Measurements from ENCODE around the gene CDK4.

CDK4 gene

GRCh38 chr12:57751788-57752667, at the start of gene CDK4:
Gene CDK4, minus strand, starts transcription at chr12:57752310. Its CDS starts 593 bp downstream, at chr12:57751717.
- Histone ChIP-seq H2AFZ (ENCODE audit: low read depth, low read length) (peak within 1 kb of the TSS; percentile 14), H3K9me3 (ENCODE audit: low read length) (no peaks in the 10 kb centered on the region), H3K27me3 (ENCODE audit: insufficient read depth, low read length) (no peaks in the 10 kb centered on the region), H3K4me1 (ENCODE audit: insufficient read depth, low read length) (peaks cover 40% of the 10 kb centered on the region), H3K4me3 (ENCODE audit: low read length) (peak within 1 kb of the TSS; percentile 79), H3K36me3 (ENCODE audit: insufficient read depth, low read length) (peaks cover 37% of the 10 kb centered on the region)

- Histone ChIP-seq H3K4me1 (ENCODE audit: insufficient read depth, low read length) (no peaks in the 10 kb centered on the region), H3K9me3 (ENCODE audit: low read length) (no peaks in the 10 kb centered on the region), H3K36me3 (ENCODE audit: insufficient read depth, low read length) (peaks cover 49% of the 10 kb centered on the region), H3K4me3 (ENCODE audit: low read length) (no peak overlapping the region), H2AFZ (ENCODE audit: low read depth, low read length) (no peak overlapping the region), H3K27me3 (ENCODE audit: insufficient read depth, low read length) (no peaks in the 10 kb centered on the region)
These were observed 48.9 kb upstream of the CDK4 start for GRCh38 chr12:57800965-57801364.

- H2AFZ ChIP-seq (ENCODE audit: low read depth, low read length): no peak overlapping the region
- peaks cover 70% of the 10 kb centered on the region for H3K36me3 ChIP-seq (ENCODE audit: insufficient read depth, low read length)
- H3K4me3 ChIP-seq (ENCODE audit: low read length): no peak overlapping the region
- H3K9me3 ChIP-seq (ENCODE audit: low read length): no peaks in the 10 kb centered on the region
- no peaks in the 10 kb centered on the region for H3K27me3 ChIP-seq (ENCODE audit: insufficient read depth, low read length)
- no peaks in the 10 kb centered on the region for H3K4me1 ChIP-seq (ENCODE audit: insufficient read depth, low read length)
These were observed 45.8 kb upstream of the CDK4 start for GRCh38 chr12:57797933-57798332.

GRCh38 chr12:57796996-57797395, 44.9 kb upstream of the CDK4 start:
- Histone ChIP-seq H2AFZ (ENCODE audit: low read depth, low read length) (no peak overlapping the region), H3K27me3 (ENCODE audit: insufficient read depth, low read length) (no peaks in the 10 kb centered on the region), H3K4me1 (ENCODE audit: insufficient read depth, low read length) (no peaks in the 10 kb centered on the region), H3K9me3 (ENCODE audit: low read length) (no peaks in the 10 kb centered on the region), H3K36me3 (ENCODE audit: insufficient read depth, low read length) (peaks cover 71% of the 10 kb centered on the region), H3K4me3 (ENCODE audit: low read length) (no peak overlapping the region)

- Histone ChIP-seq H3K4me1 (ENCODE audit: insufficient read depth, low read length) (no peaks in the 10 kb centered on the region), H3K4me3 (ENCODE audit: low read length) (no peak overlapping the region), H3K27me3 (ENCODE audit: insufficient read depth, low read length) (no peaks in the 10 kb centered on the region), H3K9me3 (ENCODE audit: low read length) (no peaks in the 10 kb centered on the region), H3K36me3 (ENCODE audit: insufficient read depth, low read length) (peaks cover 73% of the 10 kb centered on the region), H2AFZ (ENCODE audit: low read depth, low read length) (no peak overlapping the region)
These were observed 43.2 kb upstream of the CDK4 start for GRCh38 chr12:57795354-57795753.

GRCh38 chr12:57793920-57794319, 41.8 kb upstream of the CDK4 start:
- Histone ChIP-seq H2AFZ (ENCODE audit: low read depth, low read length) (no peak overlapping the region), H3K36me3 (ENCODE audit: insufficient read depth, low read length) (peaks cover 76% of the 10 kb centered on the region), H3K4me3 (ENCODE audit: low read length) (no peak overlapping the region), H3K27me3 (ENCODE audit: insufficient read depth, low read length) (no peaks in the 10 kb centered on the region), H3K9me3 (ENCODE audit: low read length) (no peaks in the 10 kb centered on the region), H3K4me1 (ENCODE audit: insufficient read depth, low read length) (no peaks in the 10 kb centered on the region)

GRCh38 chr12:57783861-57784260, 31.8 kb upstream of the CDK4 start:
- Histone ChIP-seq H2AFZ (ENCODE audit: low read depth, low read length) (no peak overlapping the region), H3K27me3 (ENCODE audit: insufficient read depth, low read length) (no peaks in the 10 kb centered on the region), H3K4me3 (ENCODE audit: low read length) (peak overlapping the region; percentile 4), H3K9me3 (ENCODE audit: low read length) (no peaks in the 10 kb centered on the region), H3K36me3 (ENCODE audit: insufficient read depth, low read length) (peaks cover 32% of the 10 kb centered on the region), H3K4me1 (ENCODE audit: insufficient read depth, low read length) (peaks cover 5% of the 10 kb centered on the region)

- Histone ChIP-seq H3K27me3 (ENCODE audit: insufficient read depth, low read length) (no peaks in the 10 kb centered on the region), H3K36me3 (ENCODE audit: insufficient read depth, low read length) (peaks cover 31% of the 10 kb centered on the region), H2AFZ (ENCODE audit: low read depth, low read length) (no peak overlapping the region), H3K4me3 (ENCODE audit: low read length) (peak overlapping the region; percentile 94), H3K9me3 (ENCODE audit: low read length) (no peaks in the 10 kb centered on the region), H3K4me1 (ENCODE audit: insufficient read depth, low read length) (peaks cover 5% of the 10 kb centered on the region)
These were observed 31.3 kb upstream of the CDK4 start for GRCh38 chr12:57783466-57783801.

- Histone ChIP-seq H3K4me1 (ENCODE audit: insufficient read depth, low read length) (peaks cover 5% of the 10 kb centered on the region), H3K4me3 (ENCODE audit: low read length) (peak within 1 kb of the TSS; percentile 94)
These were observed 30.7 kb upstream of the CDK4 start, which contains the start of gene TSFM for GRCh38 chr12:57782608-57783465. Gene TSFM, plus strand, starts transcription at chr12:57782787. Its CDS starts 15 bp downstream, at chr12:57782802.

GRCh38 chr12:57782243-57782607, 30.1 kb upstream of the CDK4 start:
- H3K9me3 ChIP-seq (ENCODE audit: low read length): no peaks in the 10 kb centered on the region

More at GRCh38 chr12:57782608-57783465, 30.7 kb upstream of the CDK4 start, which contains the start of gene TSFM:
- Histone ChIP-seq H3K36me3 (ENCODE audit: insufficient read depth, low read length) (peaks cover 31% of the 10 kb centered on the region), H3K9me3 (ENCODE audit: low read length) (no peaks in the 10 kb centered on the region), H3K27me3 (ENCODE audit: insufficient read depth, low read length) (no peaks in the 10 kb centered on the region), H2AFZ (ENCODE audit: low read depth, low read length) (peak within 1 kb of the TSS; percentile 78)

GRCh38 chr12:57781801-57782200, 29.7 kb upstream of the CDK4 start:
- peaks cover 23% of the 10 kb centered on the region for H3K36me3 ChIP-seq (ENCODE audit: insufficient read depth, low read length)
- H3K27me3 ChIP-seq (ENCODE audit: insufficient read depth, low read length): no peaks in the 10 kb centered on the region
- no peak overlapping the region for H3K4me3 ChIP-seq (ENCODE audit: low read length)
- no peaks in the 10 kb centered on the region for H3K9me3 ChIP-seq (ENCODE audit: low read length)
- peaks cover 5% of the 10 kb centered on the region for H3K4me1 ChIP-seq (ENCODE audit: insufficient read depth, low read length)
- no peak overlapping the region for H2AFZ ChIP-seq (ENCODE audit: low read depth, low read length)

More at GRCh38 chr12:57782243-57782607, 30.1 kb upstream of the CDK4 start:
- H3K27me3 ChIP-seq (ENCODE audit: insufficient read depth, low read length): no peaks in the 10 kb centered on the region
- peaks cover 5% of the 10 kb centered on the region for H3K4me1 ChIP-seq (ENCODE audit: insufficient read depth, low read length)
- peaks cover 28% of the 10 kb centered on the region for H3K36me3 ChIP-seq (ENCODE audit: insufficient read depth, low read length)
- H2AFZ ChIP-seq (ENCODE audit: low read depth, low read length): no peak overlapping the region
- peak overlapping the region; percentile 94 for H3K4me3 ChIP-seq (ENCODE audit: low read length)

GRCh38 chr12:57781244-57781643, 29.1 kb upstream of the CDK4 start:
- Histone ChIP-seq H3K36me3 (ENCODE audit: insufficient read depth, low read length) (peaks cover 19% of the 10 kb centered on the region), H3K27me3 (ENCODE audit: insufficient read depth, low read length) (no peaks in the 10 kb centered on the region), H3K9me3 (ENCODE audit: low read length) (no peaks in the 10 kb centered on the region), H3K4me1 (ENCODE audit: insufficient read depth, low read length) (peaks cover 5% of the 10 kb centered on the region), H2AFZ (ENCODE audit: low read depth, low read length) (no peak overlapping the region), H3K4me3 (ENCODE audit: low read length) (no peak overlapping the region)

GRCh38 chr12:57780284-57780897, 28.3 kb upstream of the CDK4 start:
- no peaks in the 10 kb centered on the region for H3K27me3 ChIP-seq (ENCODE audit: insufficient read depth, low read length)
- H3K9me3 ChIP-seq (ENCODE audit: low read length): no peaks in the 10 kb centered on the region
- peaks cover 5% of the 10 kb centered on the region for H3K4me1 ChIP-seq (ENCODE audit: insufficient read depth, low read length)
- H2AFZ ChIP-seq (ENCODE audit: low read depth, low read length): no peak overlapping the region
- H3K36me3 ChIP-seq (ENCODE audit: insufficient read depth, low read length): peaks cover 10% of the 10 kb centered on the region
- H3K4me3 ChIP-seq (ENCODE audit: low read length): no peak overlapping the region
